Stimulated activated CD4-positive, alpha-beta T cell treated with anti-CD3 and anti-CD28 coated beads, Interleukin-1b, Interleukin-23, amount 100 ng/mL, for 48 hours (primary cell): ENCODE results near the gene LTBP1.

Experiments used
- DNase-seq: peaks from one replicate; pipeline ENCODE4 v3.0.0-alpha.2; 2020

Gene LTBP1

GRCh38 chr2:33277002-33277426 is 330.3 kb downstream of the LTBP1 start:
- no peak for DNase-seq

- DNase-seq = no peak
These were observed 331.6 kb downstream of the LTBP1 start for GRCh38 chr2:33278245-33278943.

GRCh38 chr2:33284287-33284686 is 337.5 kb downstream of the LTBP1 start:
- DNase-seq = no peak

DNA sequence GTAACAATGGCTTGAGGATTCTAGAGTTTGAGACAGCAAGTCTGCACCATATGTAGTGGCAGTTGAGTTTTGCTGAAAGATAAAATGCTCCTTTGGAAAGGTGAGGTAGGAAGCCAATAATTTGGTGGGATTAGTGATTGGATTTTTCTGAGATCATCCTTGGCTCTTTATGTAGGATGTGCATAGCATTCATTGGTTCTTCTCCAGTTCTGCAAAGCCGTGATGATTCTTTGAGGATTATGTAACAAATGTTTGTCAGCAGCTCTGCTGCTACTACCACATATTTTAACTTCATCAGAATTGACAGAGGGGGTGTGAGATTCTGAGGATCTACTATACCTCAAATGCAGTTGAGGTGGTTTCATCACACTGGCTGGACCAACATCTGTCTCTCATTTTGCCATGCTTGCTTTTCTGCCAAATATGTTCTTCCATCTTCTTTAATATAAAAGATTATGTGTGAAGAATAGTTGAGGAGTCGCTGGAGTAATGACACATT is 340.8 kb downstream of the LTBP1 start:
- DNase-seq = no peak

GRCh38 chr2:33288011-33288410 is 341.3 kb downstream of the LTBP1 start:
- DNase-seq = no peak

- DNase-seq = no peak
These were observed 343.2 kb downstream of the LTBP1 start for GRCh38 chr2:33289961-33290360.

GRCh38 chr2:33291278-33292013 is 344.7 kb downstream of the LTBP1 start:
- DNase-seq = no peak

GRCh38 chr2:33292063-33292462 is 345.3 kb downstream of the LTBP1 start:
- DNase-seq = no peak

- no peak for DNase-seq
These were observed 346.3 kb downstream of the LTBP1 start for GRCh38 chr2:33292981-33293595.

DNA sequence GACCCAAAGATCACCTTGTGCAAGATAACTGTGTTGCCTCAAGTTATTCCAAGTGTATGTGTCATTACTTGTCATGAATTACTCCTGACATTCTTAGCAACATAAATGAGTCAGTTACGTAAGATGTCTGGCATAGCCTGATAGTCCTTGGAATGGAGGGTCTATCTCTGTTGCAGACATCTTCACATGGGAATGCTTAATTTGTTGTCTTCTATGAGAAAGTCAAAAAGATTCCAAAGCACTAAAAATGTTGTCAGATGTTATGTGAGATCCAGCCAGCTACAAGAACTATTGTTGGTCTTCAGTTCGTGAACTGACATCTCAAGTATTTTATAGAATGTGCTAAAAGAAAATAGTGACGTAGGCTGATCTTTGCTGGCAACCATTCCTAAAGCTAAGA is 351.5 kb downstream of the LTBP1 start:
- no peak for DNase-seq

DNA sequence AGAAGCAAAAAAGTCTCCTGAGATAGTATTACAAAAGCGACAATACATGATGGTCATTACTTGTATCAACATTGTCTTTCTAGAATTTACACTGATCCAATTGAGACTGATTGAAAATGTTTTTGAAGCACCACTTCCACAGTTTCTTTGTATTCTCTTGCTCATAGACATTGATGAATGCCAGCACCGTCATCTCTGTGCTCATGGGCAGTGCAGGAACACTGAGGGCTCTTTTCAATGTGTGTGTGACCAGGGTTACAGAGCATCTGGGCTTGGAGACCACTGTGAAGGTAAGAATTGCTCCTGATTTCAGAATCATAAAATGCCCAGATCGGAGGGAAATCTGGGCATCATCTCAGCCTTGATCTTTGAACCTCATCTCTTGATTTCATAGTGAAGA is 354.6 kb downstream of the LTBP1 start:
- no peak for DNase-seq

DNA sequence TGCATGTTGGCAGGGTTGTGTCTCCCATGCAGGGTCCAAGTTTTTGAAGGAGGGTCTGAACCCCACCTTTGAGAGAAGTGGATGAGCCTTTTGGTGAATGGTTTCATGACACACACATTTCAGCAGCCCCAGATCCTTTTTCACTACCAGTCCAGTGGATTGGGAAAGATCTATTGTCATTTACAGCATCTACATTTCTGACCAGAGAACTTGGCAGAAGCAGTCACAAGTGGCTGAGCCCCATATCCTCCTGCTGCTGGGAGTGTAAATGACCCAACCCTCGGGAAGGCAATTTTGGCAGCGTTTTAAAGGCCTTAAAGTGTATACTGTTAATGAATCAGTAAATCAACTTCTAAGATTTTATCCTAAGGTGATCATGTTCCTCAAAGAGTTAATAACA is 355.6 kb downstream of the LTBP1 start:
- no peak for DNase-seq

DNA sequence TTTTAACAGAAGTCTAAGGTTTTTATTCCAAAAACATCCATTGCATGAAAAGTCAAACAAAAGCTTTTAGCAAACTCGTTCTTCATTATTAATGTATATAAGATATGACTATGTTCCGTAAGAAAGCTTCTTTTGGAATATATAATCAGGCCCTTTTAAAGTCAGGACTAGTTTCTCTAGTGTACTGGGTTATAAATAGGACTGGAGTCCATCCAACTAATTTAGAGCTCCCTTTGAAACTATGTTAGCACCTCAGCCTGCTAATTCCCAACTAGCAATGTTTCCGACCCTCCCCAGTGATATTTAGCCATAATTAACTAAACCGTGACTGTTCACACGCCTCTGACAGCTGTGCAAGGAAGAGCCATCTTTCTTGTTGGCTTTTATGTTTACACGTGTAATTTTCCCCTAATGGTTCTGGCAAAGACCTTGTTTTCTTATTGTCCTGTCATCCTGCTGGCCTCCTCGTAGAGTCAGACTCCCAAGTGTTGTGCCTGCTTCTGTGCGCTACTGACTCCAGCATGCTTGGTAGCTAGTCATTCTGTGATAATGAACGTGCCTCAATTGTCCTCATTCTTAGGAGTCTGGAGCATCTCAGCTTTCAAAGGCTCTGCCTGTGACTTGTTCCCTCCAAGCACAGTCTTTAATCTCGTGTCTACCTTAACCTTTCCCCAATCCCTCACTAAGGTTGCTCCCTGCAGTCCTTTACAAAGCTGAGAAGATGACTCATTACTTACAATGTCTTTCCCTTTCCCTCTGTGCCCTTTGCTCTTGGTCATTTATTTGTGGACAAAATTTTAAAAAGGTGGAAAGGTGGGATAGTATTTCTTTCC is 357.5 kb downstream of the LTBP1 start:
- DNase-seq = no peak

- no peak for DNase-seq
These were observed 361.0 kb downstream of the LTBP1 start for GRCh38 chr2:33307659-33308270.

- no peak for DNase-seq
These were observed 365.6 kb downstream of the LTBP1 start for GRCh38 chr2:33312355-33312754.

DNA sequence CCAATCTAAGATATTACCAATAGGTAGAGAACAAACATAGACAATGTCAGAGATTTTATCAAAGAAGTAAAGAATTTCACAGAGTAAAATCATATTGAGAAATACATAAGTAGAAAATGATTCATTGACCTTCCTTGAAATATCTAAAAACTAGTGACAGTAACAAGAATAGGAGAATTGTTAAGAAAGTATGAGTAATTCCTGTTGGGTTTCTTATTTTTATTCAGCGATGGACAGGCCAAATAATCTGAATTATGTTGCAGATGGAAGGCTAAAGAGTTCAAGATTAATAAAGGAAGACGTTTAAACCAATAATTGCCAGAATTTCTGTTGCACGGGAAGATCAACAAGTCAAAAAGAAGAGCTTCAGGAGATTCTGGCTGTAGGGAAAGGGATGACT is 366.3 kb downstream of the LTBP1 start:
- DNase-seq = no peak

DNA sequence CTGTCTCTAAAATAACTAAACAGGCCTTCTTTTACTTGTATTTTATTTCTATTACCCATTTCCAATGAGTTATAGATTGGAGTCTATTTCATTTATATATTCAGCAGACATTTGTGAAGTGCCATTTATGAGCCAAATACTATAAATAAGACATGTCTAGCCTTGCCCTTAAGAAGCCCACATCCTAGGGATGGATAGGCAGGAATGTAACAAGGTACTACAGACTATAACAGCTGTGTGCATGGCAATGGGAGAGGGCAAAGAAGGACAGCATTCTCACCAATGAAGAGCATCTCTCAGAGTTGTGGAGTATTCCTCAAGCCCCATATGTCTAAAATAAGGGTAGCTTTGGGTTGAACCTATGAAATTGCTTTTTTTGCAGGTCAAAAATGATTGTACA is 367.8 kb downstream of the LTBP1 start:
- DNase-seq = no peak

DNA sequence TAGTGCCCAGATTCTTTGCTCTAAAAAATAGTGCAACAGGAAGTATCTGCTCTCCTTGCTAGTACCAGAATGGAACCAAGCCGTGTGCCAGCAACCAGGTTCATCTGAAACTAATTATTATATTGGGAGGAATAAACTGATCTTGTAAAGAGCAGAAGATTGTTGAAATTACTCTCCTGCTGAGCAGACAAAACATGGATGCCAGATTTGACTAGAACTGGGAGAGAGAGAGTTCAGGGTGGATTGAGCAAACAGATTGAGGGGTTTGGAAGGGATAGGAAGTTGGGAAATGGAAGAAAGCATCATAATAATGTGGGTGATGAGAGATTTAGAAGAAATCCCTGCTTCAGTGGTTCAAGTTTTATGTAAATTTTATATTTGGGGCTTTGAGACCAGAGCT is 369.6 kb downstream of the LTBP1 start:
- DNase-seq = no peak

GRCh38 chr2:33317369-33318007 is 370.7 kb downstream of the LTBP1 start:
- DNase-seq = no peak

- DNase-seq = no peak
These were observed 371.7 kb downstream of the LTBP1 start for GRCh38 chr2:33318456-33318855.

- DNase-seq = no peak
These were observed 373.8 kb downstream of the LTBP1 start for GRCh38 chr2:33320573-33320972.

DNA sequence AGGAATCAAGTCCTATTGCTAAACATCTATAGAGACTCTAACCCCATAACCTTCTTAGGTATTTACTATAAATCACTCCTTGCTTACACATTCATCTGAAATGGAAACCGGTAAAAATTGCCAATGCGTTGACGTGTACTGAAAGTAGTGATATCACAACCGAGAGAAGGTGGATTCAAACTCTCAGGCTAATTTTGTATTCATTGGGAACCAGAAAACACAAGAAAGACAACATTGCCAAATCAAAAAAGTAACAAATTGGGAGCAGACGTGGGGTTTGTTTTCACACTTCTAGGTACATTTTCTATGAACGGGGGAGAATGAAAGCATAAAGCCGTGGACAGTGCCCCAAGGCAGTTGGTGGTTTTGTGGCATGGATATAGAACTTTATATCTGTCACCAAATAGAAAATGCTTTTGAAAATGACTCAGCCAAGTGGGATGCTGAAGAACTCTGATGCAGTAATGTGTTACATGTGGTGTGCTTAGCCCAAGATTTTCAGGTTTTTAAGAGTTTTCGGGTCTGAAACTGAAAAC is 374.6 kb downstream of the LTBP1 start:
- DNase-seq = peak; percentile 46
